Stimulated activated CD8-positive, alpha-beta memory T cell treated with anti-CD3 and anti-CD28 coated beads, Interleukin-2, amount 100 ng/mL, for 1 hour (primary cell): ENCODE results near the gene CPA5.
"Not testable (repeated sequence)": the region's sequence is repeated elsewhere in the genome, so short reads cannot be mapped to it uniquely, and the experiment has no call there.

Source experiments
- DNase-seq, 2 donors: peaks; one replicate each; pipeline ENCODE4 v3.0.0-alpha.2; 2020; ENCODE audit warnings: low read depth in 2 of 2

CPA5 gene

GRCh38 chr7:130358471-130358870 is 13.9 kb downstream of the CPA5 start:
- DNase-seq: no peak

DNA sequence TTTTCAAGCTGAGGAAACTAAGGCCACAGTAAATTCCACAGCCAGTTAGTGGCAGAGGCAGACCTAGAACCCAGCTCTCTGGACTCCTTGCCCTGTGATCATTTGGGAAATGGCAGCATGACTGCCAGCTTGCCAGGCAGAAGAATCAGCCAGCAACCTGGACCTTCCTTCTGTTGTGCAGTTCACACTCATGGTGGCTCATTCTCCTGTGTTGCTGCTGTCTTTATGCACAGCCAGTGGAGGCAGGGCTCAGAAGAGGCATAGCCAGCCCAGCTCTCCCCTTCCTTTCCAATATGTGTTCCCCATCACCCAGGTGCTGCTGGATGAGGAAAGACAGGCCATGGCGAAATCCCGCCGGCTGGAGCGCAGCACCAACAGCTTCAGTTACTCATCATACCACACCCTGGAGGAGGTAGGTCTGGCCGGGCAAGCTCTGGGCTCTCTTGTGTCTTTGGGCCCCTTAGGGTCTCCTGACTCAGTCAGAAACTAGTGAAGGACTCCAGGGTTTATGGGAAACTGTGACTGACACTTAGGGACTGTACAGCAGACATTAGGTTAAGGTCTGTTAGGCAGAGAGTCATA is 14.8 kb downstream of the CPA5 start:
- DNase-seq: no peak

- DNase-seq: no peak
These were observed 15.9 kb downstream of the CPA5 start for GRCh38 chr7:130360518-130360917.

GRCh38 chr7:130361681-130362080 is 17.1 kb downstream of the CPA5 start:
- DNase-seq: no peak

DNA sequence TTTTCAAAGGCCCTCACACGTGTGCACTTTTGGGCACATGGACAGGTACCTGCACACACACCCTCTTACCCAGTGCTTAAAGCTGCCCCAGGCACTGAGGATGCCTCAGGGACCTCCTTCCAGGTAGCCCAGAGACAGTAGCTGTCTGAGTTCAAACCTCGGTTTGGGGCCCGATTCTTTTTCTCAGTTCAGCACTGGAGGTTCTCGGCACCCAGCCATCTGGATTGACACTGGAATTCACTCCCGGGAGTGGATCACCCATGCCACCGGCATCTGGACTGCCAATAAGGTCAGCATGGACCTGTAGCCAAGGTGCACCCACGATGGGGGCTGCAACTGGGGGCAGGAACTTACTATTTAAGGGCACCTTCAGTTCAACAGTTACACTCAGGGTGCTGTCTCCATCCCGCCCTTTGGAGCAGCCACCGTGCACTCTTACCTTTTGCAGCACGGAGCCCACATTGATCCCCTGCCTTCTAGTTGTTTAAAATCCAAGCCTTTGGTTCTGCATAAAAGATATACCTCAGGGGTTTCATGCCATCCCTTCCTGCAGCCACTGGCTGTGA is 17.7 kb downstream of the CPA5 start:
- DNase-seq: no peak

DNA sequence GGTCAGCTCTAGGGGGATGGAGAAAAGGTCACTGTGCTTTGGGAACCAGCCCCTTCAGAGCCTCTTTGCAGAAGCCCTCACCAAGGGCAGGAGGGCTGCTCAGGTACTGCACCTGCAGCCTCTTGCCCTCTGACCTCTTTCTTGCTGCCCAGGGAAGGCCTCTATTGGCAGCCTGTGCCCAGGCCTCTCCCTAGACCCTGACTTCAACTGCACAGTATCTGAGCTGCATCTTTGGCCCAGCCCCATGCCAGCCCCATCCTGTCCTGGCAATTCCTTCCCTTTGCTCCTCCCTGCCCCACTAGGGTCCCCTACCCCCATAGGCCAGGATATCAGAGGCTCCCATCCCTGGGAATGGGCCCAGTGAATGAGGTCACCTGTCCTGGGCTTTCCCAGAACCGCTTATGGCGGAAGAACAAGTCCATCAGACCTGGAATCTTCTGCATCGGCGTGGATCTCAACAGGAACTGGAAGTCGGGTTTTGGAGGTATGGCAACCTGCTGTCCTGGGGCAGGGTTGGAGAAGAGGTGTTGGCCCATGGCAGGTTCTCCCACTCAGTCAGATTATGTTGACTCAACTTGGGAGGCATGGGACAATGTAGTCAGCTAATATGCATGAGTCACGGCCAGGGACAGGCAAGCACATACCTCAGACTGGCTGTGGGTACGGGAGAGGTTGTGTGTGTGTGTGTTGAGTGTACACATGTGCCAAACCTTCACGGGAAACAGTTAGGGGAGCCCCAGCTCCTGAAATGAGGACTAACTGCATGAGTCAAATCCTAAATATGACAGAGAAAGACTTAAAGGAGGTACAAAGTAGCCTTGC is 18.6 kb downstream of the CPA5 start:
- DNase-seq: no peak

GRCh38 chr7:130364451-130364850 is 19.8 kb downstream of the CPA5 start:
- DNase-seq: no peak

DNA sequence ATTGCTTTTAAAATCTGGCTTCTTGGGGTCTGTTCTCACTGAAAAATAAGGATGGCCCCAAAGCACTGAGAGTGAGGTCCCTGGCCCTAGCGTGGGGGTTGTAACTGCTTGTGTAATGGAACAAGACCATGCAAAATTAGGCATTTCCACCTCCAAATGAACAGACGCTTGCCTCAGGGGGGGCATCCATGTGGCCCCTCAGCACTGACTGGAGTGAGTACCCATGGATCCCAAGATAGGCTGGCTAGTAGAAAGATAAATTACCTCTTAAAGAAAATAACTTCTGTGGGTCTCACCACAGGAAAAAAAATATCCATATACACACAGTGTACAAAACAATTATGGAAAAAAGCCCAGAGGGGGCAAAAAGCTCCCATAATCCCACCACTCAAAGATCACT is 20.5 kb downstream of the CPA5 start:
- DNase-seq: no peak

DNA sequence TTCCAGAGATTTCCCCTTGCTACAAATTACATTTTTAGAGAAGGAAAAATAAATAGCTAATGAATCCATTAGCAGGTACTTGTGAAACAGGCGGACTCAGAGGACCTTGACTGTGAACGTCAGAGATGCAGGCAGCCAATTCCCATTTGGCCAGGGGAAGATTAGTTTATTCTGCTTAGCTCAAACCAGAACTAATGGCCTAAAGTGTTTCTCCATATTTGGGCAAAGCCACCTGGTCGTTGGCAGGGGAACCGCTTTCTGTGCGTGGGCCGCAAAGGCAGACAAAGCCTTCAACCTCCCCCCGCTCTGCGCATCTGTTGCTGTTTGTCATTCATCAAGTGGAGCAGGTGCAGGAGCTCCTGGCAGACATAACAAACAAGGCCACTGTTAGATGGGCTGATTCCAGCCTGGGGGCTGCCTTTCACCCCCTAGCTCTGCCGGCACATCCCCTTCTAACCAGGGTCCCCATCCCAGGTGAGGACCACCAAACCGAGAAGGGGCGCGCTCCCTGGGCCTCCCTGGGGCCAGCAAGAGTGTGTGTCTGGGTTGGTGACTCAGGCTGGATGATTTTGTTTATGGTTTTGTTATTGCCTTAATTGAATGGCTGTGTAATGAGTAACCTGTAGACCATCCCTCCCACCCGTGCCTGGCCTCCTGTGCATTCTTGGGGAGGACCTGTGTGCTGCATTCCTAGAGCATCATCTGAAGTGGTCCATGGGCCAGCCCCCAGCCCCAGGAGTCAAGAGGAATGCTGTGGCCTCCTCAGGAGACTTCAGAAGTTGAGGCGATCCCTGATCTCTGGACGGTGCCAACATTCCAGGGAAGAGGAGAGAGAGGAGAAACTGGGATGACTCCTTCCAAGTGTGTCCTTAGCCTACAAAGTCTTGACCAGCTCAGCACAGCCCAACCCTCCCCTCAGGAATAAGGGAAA is 21.2 kb downstream of the CPA5 start:
- no peak for DNase-seq

- no peak for DNase-seq
These were observed 21.9 kb downstream of the CPA5 start for GRCh38 chr7:130366564-130366963.

DNA sequence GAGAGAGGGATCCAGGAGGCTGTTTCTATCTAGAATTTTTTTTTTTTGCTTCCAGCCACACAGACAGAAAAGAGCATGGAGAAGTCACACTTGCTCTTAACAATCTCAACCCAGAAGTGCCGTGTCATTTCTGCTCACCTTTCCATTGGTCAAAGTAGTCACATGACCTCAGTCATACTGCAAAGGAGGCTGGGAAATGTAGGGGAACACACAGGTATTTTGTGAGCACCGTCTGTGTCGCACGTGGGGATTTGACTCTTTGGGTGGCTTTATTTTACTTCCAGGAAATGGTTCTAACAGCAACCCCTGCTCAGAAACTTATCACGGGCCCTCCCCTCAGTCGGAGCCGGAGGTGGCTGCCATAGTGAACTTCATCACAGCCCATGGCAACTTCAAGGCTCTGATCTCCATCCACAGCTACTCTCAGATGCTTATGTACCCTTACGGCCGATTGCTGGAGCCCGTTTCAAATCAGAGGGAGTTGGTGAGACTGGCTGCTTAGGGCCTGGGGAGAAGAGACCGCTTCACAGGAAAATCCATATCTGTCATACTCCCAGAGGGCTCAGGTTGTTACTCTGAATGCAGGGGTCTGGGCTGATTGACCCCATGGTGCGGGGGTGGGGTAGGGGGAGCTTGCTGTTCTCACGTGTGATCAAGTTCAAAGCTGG is 22.6 kb downstream of the CPA5 start:
- DNase-seq: no peak

- no peak for DNase-seq
These were observed 23.5 kb downstream of the CPA5 start for GRCh38 chr7:130367836-130368746.

GRCh38 chr7:130369110-130369711 is 24.6 kb downstream of the CPA5 start:
- no peak for DNase-seq

GRCh38 chr7:130369831-130370550 is 25.4 kb downstream of the CPA5 start:
- DNase-seq: no peak

GRCh38 chr7:130371046-130371445 is 26.4 kb downstream of the CPA5 start:
- no peak for DNase-seq

- DNase-seq: no peak
These were observed 28.0 kb downstream of the CPA5 start for GRCh38 chr7:130372402-130373165.

- no peak for DNase-seq
These were observed 29.9 kb downstream of the CPA5 start for GRCh38 chr7:130374507-130374906.

GRCh38 chr7:130376461-130376860 is 31.8 kb downstream of the CPA5 start:
- DNase-seq: not testable (repeated sequence)

DNA sequence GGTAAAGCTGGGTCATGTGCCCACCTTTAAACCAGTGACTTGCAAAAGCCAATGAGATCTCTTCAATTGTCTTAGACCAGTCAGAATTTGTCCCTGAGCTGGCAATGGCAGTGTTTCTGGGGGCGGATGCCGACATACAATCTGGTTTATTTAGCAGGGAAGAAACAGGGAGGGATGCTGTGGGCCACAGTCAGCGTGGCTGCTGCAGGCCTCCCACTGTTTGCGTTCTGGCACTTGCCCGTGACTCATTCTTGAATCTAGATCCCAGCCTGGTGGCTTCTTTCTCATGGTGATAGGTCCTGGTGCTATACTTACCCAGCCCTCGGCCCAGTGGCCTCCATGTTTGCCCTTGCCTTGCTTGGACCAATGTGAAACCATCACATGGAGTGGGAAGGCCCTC is 32.6 kb downstream of the CPA5 start:
- DNase-seq: no peak
